Measurements from ENCODE around the gene FTO.

FTO gene

GRCh38 chr16:53946746-53947386 is 242.9 kb downstream of the FTO start:
- H3K4me1 ChIP-seq (ENCODE audit: control insufficient read depth in 1 of 2, insufficient read depth in 2 of 2, low read length in 2 of 2), result peaks cover 0 to 1% of the 10 kb centered on the region in 2 donors
- no peak overlapping the region for H3K27ac ChIP-seq (ENCODE audit: low read length)
- H3K9me3 ChIP-seq (ENCODE audit: control insufficient read depth in 1 of 2, low read length in 2 of 2), result no peaks in the 10 kb centered on the region
- H3K36me3 ChIP-seq (ENCODE audit: control insufficient read depth in 1 of 2, insufficient read depth in 2 of 2, low read length in 2 of 2), result no peaks in the 10 kb centered on the region
- no peaks in the 10 kb centered on the region for H3K27me3 ChIP-seq (ENCODE audit: low read depth, low read length)
- no peak overlapping the region for H3K4me3 ChIP-seq (ENCODE audit: low read depth in 1 of 2, low read length in 2 of 2)

GRCh38 chr16:53947642-53948041 is 243.7 kb downstream of the FTO start:
- Histone ChIP-seq H3K4me1 (ENCODE audit: control insufficient read depth in 1 of 2, insufficient read depth in 2 of 2, low read length in 2 of 2) (peaks cover 0 to 5% of the 10 kb centered on the region in 2 donors), H3K27me3 (ENCODE audit: low read depth, low read length) (no peaks in the 10 kb centered on the region), H3K4me3 (ENCODE audit: low read depth in 1 of 2, low read length in 2 of 2) (no peak overlapping the region), H3K9me3 (ENCODE audit: control insufficient read depth in 1 of 2, low read length in 2 of 2) (no peaks in the 10 kb centered on the region), H3K36me3 (ENCODE audit: control insufficient read depth in 1 of 2, insufficient read depth in 2 of 2, low read length in 2 of 2) (no peaks in the 10 kb centered on the region), H3K27ac (ENCODE audit: low read length) (no peak overlapping the region)

GRCh38 chr16:53948326-53948725 is 244.4 kb downstream of the FTO start:
- peaks cover 0 to 5% of the 10 kb centered on the region in 2 donors for H3K4me1 ChIP-seq (ENCODE audit: control insufficient read depth in 1 of 2, insufficient read depth in 2 of 2, low read length in 2 of 2)
- no peaks in the 10 kb centered on the region for H3K27me3 ChIP-seq (ENCODE audit: low read depth, low read length)
- no peak overlapping the region for H3K27ac ChIP-seq (ENCODE audit: low read length)
- H3K4me3 ChIP-seq (ENCODE audit: low read depth in 1 of 2, low read length in 2 of 2), result no peak overlapping the region
- H3K9me3 ChIP-seq (ENCODE audit: control insufficient read depth in 1 of 2, low read length in 2 of 2), result no peaks in the 10 kb centered on the region
- no peaks in the 10 kb centered on the region for H3K36me3 ChIP-seq (ENCODE audit: control insufficient read depth in 1 of 2, insufficient read depth in 2 of 2, low read length in 2 of 2)

- Histone ChIP-seq H3K4me1 (ENCODE audit: control insufficient read depth in 1 of 2, insufficient read depth in 2 of 2, low read length in 2 of 2) (peaks cover 0 to 5% of the 10 kb centered on the region in 2 donors), H3K27ac (ENCODE audit: low read length) (no peak overlapping the region), H3K4me3 (ENCODE audit: low read depth in 1 of 2, low read length in 2 of 2) (no peak overlapping the region), H3K9me3 (ENCODE audit: control insufficient read depth in 1 of 2, low read length in 2 of 2) (no peaks in the 10 kb centered on the region), H3K27me3 (ENCODE audit: low read depth, low read length) (no peaks in the 10 kb centered on the region), H3K36me3 (ENCODE audit: control insufficient read depth in 1 of 2, insufficient read depth in 2 of 2, low read length in 2 of 2) (no peaks in the 10 kb centered on the region)
These were observed 244.9 kb downstream of the FTO start for GRCh38 chr16:53948734-53949430.

- Histone ChIP-seq H3K9me3 (ENCODE audit: control insufficient read depth in 1 of 2, low read length in 2 of 2) (no peaks in the 10 kb centered on the region), H3K27ac (ENCODE audit: low read length) (no peak overlapping the region)
These were observed 245.9 kb downstream of the FTO start for GRCh38 chr16:53949715-53950410.

GRCh38 chr16:53950677-53951076 is 246.7 kb downstream of the FTO start:
- Histone ChIP-seq H3K27ac (ENCODE audit: low read length) (no peak overlapping the region), H3K36me3 (ENCODE audit: control insufficient read depth in 1 of 2, insufficient read depth in 2 of 2, low read length in 2 of 2) (no peaks in the 10 kb centered on the region), H3K4me1 (ENCODE audit: control insufficient read depth in 1 of 2, insufficient read depth in 2 of 2, low read length in 2 of 2) (peaks cover 0 to 5% of the 10 kb centered on the region in 2 donors), H3K27me3 (ENCODE audit: low read depth, low read length) (no peaks in the 10 kb centered on the region), H3K9me3 (ENCODE audit: control insufficient read depth in 1 of 2, low read length in 2 of 2) (no peaks in the 10 kb centered on the region), H3K4me3 (ENCODE audit: low read depth in 1 of 2, low read length in 2 of 2) (no peak overlapping the region)

More at GRCh38 chr16:53949715-53950410, 245.9 kb downstream of the FTO start:
- Histone ChIP-seq H3K4me3 (ENCODE audit: low read depth in 1 of 2, low read length in 2 of 2) (no peak overlapping the region), H3K4me1 (ENCODE audit: control insufficient read depth in 1 of 2, insufficient read depth in 2 of 2, low read length in 2 of 2) (peaks cover 0 to 5% of the 10 kb centered on the region in 2 donors), H3K36me3 (ENCODE audit: control insufficient read depth in 1 of 2, insufficient read depth in 2 of 2, low read length in 2 of 2) (no peaks in the 10 kb centered on the region), H3K27me3 (ENCODE audit: low read depth, low read length) (no peaks in the 10 kb centered on the region)

- no peaks in the 10 kb centered on the region for H3K36me3 ChIP-seq (ENCODE audit: control insufficient read depth in 1 of 2, insufficient read depth in 2 of 2, low read length in 2 of 2)
- H3K4me3 ChIP-seq (ENCODE audit: low read depth in 1 of 2, low read length in 2 of 2), result peak overlapping the region; percentile 26 to 29
- no peak overlapping the region for H3K27ac ChIP-seq (ENCODE audit: low read length)
- H3K4me1 ChIP-seq (ENCODE audit: control insufficient read depth in 1 of 2, insufficient read depth in 2 of 2, low read length in 2 of 2), result peaks cover 0 to 5% of the 10 kb centered on the region in 2 donors
- no peaks in the 10 kb centered on the region for H3K27me3 ChIP-seq (ENCODE audit: low read depth, low read length)
- H3K9me3 ChIP-seq (ENCODE audit: control insufficient read depth in 1 of 2, low read length in 2 of 2), result no peaks in the 10 kb centered on the region
These were observed 248.6 kb downstream of the FTO start for GRCh38 chr16:53952215-53953208.

GRCh38 chr16:53953336-53953735 is 249.4 kb downstream of the FTO start:
- no peak overlapping the region for H3K4me3 ChIP-seq (ENCODE audit: low read depth in 1 of 2, low read length in 2 of 2)
- no peak overlapping the region for H3K27ac ChIP-seq (ENCODE audit: low read length)
- no peaks in the 10 kb centered on the region for H3K9me3 ChIP-seq (ENCODE audit: control insufficient read depth in 1 of 2, low read length in 2 of 2)
- H3K36me3 ChIP-seq (ENCODE audit: control insufficient read depth in 1 of 2, insufficient read depth in 2 of 2, low read length in 2 of 2), result no peaks in the 10 kb centered on the region
- H3K27me3 ChIP-seq (ENCODE audit: low read depth, low read length), result no peaks in the 10 kb centered on the region
- peaks cover 0 to 5% of the 10 kb centered on the region in 2 donors for H3K4me1 ChIP-seq (ENCODE audit: control insufficient read depth in 1 of 2, insufficient read depth in 2 of 2, low read length in 2 of 2)

GRCh38 chr16:53955221-53955875 is 251.4 kb downstream of the FTO start:
- H3K36me3 ChIP-seq (ENCODE audit: control insufficient read depth in 1 of 2, insufficient read depth in 2 of 2, low read length in 2 of 2), result no peaks in the 10 kb centered on the region
- H3K4me3 ChIP-seq (ENCODE audit: low read depth in 1 of 2, low read length in 2 of 2), result no peak overlapping the region
- peaks cover 0 to 5% of the 10 kb centered on the region in 2 donors for H3K4me1 ChIP-seq (ENCODE audit: control insufficient read depth in 1 of 2, insufficient read depth in 2 of 2, low read length in 2 of 2)
- no peak overlapping the region for H3K27ac ChIP-seq (ENCODE audit: low read length)
- no peaks in the 10 kb centered on the region for H3K27me3 ChIP-seq (ENCODE audit: low read depth, low read length)
- no peaks in the 10 kb centered on the region for H3K9me3 ChIP-seq (ENCODE audit: control insufficient read depth in 1 of 2, low read length in 2 of 2)

- Histone ChIP-seq H3K4me3 (ENCODE audit: low read depth in 1 of 2, low read length in 2 of 2) (no peak overlapping the region), H3K27me3 (ENCODE audit: low read depth, low read length) (no peaks in the 10 kb centered on the region), H3K9me3 (ENCODE audit: control insufficient read depth in 1 of 2, low read length in 2 of 2) (no peaks in the 10 kb centered on the region), H3K4me1 (ENCODE audit: control insufficient read depth in 1 of 2, insufficient read depth in 2 of 2, low read length in 2 of 2) (no peaks in the 10 kb centered on the region), H3K36me3 (ENCODE audit: control insufficient read depth in 1 of 2, insufficient read depth in 2 of 2, low read length in 2 of 2) (no peaks in the 10 kb centered on the region), H3K27ac (ENCODE audit: low read length) (no peak overlapping the region)
These were observed 254.5 kb downstream of the FTO start for GRCh38 chr16:53958341-53958880.

Data from muscle layer of duodenum (tissue), 2 donors.